Measurements from ENCODE around the gene ABHD18.

The ABHD18 gene

GRCh38 chr4:128068918-128069317 is 103.7 kb downstream of the ABHD18 start:
- DNase-seq (ENCODE audit: low read depth in 2 of 2): no peak

GRCh38 chr4:128076464-128076863 is 111.3 kb downstream of the ABHD18 start:
- no peak for DNase-seq (ENCODE audit: low read depth in 2 of 2)
